HL-60/S4 (cell line): Measurements from ENCODE around the gene EXOC4.

Experiments used
- in situ Hi-C: fragments of 300-500 bp; cut with MboI; formaldehyde crosslinking; loops from 2 replicates; pipeline ENCODE4 v1.14.3; 2022; ENCODE audit warnings: low sequenced_read_pairs

EXOC4 gene

GRCh38 chr7:133412942-133413341 lies 160.1 kb downstream of the EXOC4 start:
- in situ Hi-C loops = no loop called here

- in situ Hi-C loops = no loop called here
Measured at GRCh38 chr7:133419041-133419440, 166.2 kb downstream of the EXOC4 start.

- in situ Hi-C loops = no loop called here
Measured at GRCh38 chr7:133423618-133424017, 170.7 kb downstream of the EXOC4 start.

- in situ Hi-C loops = no loop called here
Measured at GRCh38 chr7:133428326-133428725, 175.4 kb downstream of the EXOC4 start.

GRCh38 chr7:133428876-133429275 lies 176.0 kb downstream of the EXOC4 start:
- in situ Hi-C loops = no loop called here

GRCh38 chr7:133429371-133429770 lies 176.5 kb downstream of the EXOC4 start:
- in situ Hi-C loops = no loop called here

GRCh38 chr7:133431134-133431724 lies 178.4 kb downstream of the EXOC4 start:
- in situ Hi-C loops = no loop called here

GRCh38 chr7:133433165-133433812 lies 180.4 kb downstream of the EXOC4 start:
- in situ Hi-C loops = no loop called here

GRCh38 chr7:133434246-133434865 lies 181.5 kb downstream of the EXOC4 start:
- in situ Hi-C loops = no loop called here

GRCh38 chr7:133436014-133436428 lies 183.1 kb downstream of the EXOC4 start:
- in situ Hi-C loops = no loop called here

- in situ Hi-C loops = no loop called here
Measured at GRCh38 chr7:133437544-133437943, 184.7 kb downstream of the EXOC4 start.

- in situ Hi-C loops = no loop called here
Measured at GRCh38 chr7:133442818-133443217, 189.9 kb downstream of the EXOC4 start.

GRCh38 chr7:133445617-133446016 lies 192.7 kb downstream of the EXOC4 start:
- in situ Hi-C loops = no loop called here

- in situ Hi-C loops = no loop called here
Measured at GRCh38 chr7:133448012-133448411, 195.1 kb downstream of the EXOC4 start.

- in situ Hi-C loops = no loop called here
Measured at GRCh38 chr7:133452577-133452976, 199.7 kb downstream of the EXOC4 start.

- in situ Hi-C loops = no loop called here
Measured at GRCh38 chr7:133458688-133459087, 205.8 kb downstream of the EXOC4 start.

- in situ Hi-C loops = no loop called here
Measured at GRCh38 chr7:133461421-133461820, 208.5 kb downstream of the EXOC4 start.

GRCh38 chr7:133475655-133476054 lies 222.8 kb downstream of the EXOC4 start:
- in situ Hi-C loops = no loop called here

GRCh38 chr7:133477791-133478190 lies 224.9 kb downstream of the EXOC4 start:
- in situ Hi-C loops = no loop called here

- in situ Hi-C loops = no loop called here
Measured at GRCh38 chr7:133478591-133479135, 225.8 kb downstream of the EXOC4 start.

- in situ Hi-C loops = no loop called here
Measured at GRCh38 chr7:133479456-133480065, 226.7 kb downstream of the EXOC4 start.

- in situ Hi-C loops = no loop called here
Measured at GRCh38 chr7:133480868-133481267, 228.0 kb downstream of the EXOC4 start.
